ENCODE measurements around the gene NLGN1.

The NLGN1 gene

DNA sequence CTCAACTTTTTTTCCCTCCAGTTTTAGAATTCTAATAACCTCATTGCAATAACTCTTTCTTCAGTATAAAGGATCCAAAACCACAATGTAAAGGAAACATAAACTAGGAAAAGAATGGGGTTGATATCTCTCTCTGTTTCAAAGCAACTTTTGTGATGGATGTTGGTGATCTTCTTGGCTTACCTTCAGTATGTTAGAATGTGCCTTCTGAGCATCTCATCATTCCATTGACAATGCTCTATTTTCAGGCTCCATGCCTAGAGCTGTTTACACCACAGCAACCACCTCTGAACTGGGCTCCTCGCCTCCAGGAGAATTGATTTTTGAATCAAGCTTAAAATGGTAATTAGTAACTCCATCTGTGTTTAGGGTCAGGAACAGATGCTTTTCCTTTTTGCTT lies 6.6 kb downstream of the NLGN1 start:
- TF ChIP-seq, protein P1, sequence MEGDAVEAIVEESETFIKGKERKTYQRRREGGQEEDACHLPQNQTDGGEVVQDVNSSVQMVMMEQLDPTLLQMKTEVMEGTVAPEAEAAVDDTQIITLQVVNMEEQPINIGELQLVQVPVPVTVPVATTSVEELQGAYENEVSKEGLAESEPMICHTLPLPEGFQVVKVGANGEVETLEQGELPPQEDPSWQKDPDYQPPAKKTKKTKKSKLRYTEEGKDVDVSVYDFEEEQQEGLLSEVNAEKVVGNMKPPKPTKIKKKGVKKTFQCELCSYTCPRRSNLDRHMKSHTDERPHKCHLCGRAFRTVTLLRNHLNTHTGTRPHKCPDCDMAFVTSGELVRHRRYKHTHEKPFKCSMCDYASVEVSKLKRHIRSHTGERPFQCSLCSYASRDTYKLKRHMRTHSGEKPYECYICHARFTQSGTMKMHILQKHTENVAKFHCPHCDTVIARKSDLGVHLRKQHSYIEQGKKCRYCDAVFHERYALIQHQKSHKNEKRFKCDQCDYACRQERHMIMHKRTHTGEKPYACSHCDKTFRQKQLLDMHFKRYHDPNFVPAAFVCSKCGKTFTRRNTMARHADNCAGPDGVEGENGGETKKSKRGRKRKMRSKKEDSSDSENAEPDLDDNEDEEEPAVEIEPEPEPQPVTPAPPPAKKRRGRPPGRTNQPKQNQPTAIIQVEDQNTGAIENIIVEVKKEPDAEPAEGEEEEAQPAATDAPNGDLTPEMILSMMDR (conservative IDR thresholded peaks at IDR 0.05): no peak
- no peak overlapping the region for H3K27ac ChIP-seq

DNA sequence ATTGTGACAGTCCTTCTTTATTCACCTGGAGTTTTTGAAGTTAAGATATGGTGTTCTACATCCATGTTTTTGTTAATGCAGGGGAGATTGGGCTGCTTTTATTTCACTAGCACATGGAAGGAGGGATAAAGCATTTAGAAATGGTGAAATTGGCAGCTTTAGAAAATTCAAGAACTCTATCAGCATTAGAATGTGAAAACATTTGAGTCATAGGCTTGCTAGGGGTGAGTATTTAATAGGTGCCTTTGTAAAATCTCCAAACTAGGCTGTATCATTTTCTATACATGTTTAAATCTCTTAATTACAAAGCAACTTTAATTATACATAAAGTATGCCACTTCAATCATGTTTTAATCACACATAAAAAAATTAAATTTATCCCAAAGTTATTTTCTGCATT lies 12.9 kb downstream of the NLGN1 start:
- TF ChIP-seq, protein P1 (conservative IDR thresholded peaks at IDR 0.05): no peak
- no peak overlapping the region for H3K27ac ChIP-seq

DNA sequence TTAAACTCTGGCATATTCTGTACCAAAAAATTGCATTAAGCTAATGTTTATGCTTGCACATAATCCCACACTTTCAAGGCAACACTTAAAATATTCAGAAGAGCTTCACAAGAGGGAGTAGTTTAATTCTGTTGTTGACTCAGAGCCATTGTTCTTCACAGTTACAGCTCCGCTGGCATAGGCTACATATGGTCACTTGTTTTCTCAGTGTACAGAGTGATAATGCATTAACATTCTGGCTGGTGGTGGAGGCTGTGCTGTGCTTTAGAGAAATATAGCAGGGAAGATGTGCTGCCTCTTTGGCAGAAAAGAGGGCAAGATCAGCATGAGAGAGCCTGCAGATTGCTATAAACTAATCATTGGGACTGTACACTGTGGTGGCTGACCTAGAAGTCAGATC lies 13.3 kb downstream of the NLGN1 start:
- no peak overlapping the region for H3K27ac ChIP-seq
- TF ChIP-seq, protein P1 (conservative IDR thresholded peaks at IDR 0.05): no peak

DNA sequence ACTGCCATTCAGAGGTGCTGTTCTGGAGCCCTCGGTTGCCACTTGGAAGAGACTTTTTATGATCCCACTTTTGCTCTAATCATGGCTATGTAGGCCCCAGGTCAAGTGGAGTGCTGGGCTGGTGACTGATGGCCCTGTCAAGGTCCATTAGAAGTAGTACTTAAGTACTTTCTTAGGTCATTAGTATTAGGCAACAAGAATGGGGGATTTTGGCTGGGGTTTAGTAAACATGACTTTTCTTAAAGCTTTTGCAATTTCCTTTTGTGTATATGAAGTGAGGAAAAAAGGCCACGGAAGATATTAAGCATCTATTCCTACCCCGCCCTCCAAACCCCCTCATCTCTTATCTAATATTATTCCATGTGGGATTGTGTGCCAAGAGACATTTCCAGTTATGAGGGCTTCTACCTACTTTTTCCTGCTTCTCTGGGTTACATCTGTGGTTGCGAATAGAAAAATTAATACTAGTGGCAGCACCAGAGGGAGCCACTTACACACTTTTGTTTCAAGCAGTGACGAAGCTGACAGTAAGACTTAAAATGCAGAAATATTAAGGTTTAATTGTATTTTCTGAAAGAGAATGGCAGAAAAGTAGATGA lies 13.9 kb downstream of the NLGN1 start:
- TF ChIP-seq, protein P1 (conservative IDR thresholded peaks at IDR 0.05): peak; percentile 73
- no peak overlapping the region for H3K27ac ChIP-seq

DNA sequence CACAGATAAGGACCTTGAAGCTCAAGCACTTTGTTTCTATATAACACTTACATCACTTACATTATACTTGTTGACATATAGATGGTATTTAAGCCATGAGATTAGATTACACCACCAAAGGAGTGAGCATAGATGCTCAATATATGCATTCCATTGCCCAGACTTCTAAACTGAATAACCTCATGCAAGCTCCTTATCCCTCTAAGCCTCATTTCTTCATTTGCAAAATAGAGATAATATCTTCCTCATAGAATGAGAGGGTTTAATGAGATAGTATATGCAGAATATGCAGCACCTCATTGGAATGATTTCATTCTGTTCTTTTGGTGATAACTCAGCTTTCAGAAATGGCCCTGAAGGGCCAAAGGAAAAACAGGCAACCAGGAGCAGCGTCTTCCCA lies 18.5 kb downstream of the NLGN1 start:
- TF ChIP-seq, protein P1 (conservative IDR thresholded peaks at IDR 0.05): no peak
- no peak overlapping the region for H3K27ac ChIP-seq

DNA sequence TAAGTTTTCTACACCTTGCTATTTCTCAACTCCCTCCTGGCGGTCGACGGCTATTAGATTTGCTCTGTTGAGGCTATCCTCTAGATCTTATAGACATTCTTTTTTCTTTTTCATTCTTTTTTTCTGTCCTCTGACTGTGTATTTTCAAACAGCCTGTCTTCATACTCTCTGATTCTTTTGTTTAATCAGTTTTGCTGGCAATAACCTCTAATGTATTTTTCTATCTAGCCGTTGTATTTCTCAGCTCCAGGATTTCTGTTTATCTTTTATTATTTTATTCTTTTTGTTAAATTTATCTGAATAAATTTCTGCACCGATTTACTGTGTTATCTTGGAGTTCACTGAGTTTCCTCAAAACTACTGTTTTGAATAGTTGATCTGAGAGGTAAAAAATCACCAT lies 31.5 kb downstream of the NLGN1 start:
- TF ChIP-seq, protein P1 (conservative IDR thresholded peaks at IDR 0.05): no peak

DNA sequence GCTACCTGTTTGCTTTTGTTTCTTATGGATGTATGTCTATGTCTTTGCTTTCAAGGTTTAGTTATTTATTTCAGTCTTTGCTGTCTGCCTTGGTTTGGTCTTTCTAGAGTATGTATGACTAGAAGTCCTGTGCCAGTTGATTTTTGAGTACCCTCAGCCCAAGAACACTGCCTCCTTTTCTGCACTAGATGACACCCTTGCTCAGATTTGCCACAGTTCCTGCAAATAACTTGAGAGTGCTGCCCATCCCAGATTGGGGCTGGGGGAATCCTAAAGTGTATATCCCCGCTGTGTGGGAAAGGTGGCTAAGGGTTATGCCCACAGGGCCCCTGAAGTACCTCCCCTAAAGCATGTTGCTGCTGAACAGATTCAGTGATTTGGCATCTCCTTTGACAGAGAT lies 32.0 kb downstream of the NLGN1 start:
- TF ChIP-seq, protein P1 (conservative IDR thresholded peaks at IDR 0.05): no peak
- no peak overlapping the region for H3K27ac ChIP-seq

More for the DNA sequence above, 31.5 kb downstream of the NLGN1 start:
- H3K27ac ChIP-seq: no peak overlapping the region
